Sigmoid colon (tissue), 4 donors: Measurements from ENCODE around the gene DIAPH2.

Experiments
- EP300 ChIP-seq, 4 donors: sonication (generic); formaldehyde crosslinking; IDR thresholded peaks; one replicate each; pipeline ENCODE4 v1.6.1; 2017; ENCODE audit warnings: antibody characterized with exemption in 4 of 4
- POLR2A ChIP-seq, 2 donors: fragments of 450-650 bp; IDR thresholded peaks; one replicate each; pipeline ENCODE4 v1.6.1; 2016; ENCODE audit warnings: antibody characterized with exemption in 2 of 2, mild to moderate bottlenecking in 2 of 2, moderate library complexity in 2 of 2
- POLR2AphosphoS5 ChIP-seq, 4 donors: sonication (generic); formaldehyde crosslinking; IDR thresholded peaks; one replicate each; pipeline ENCODE4 v1.6.1; 2017; ENCODE audit warnings: antibody characterized with exemption in 4 of 4
- TF ChIP-seq, protein P1 (sequence below), 4 experiments: fragments of 450-650 bp in 3 of 4; fragments of 200-600 bp in 1 of 4; IDR thresholded peaks; one replicate each; pipeline ENCODE4 v1.5.1; 2016 to 2019; ENCODE audit warnings: antibody characterized with exemption in 4 of 4, mild to moderate bottlenecking in 3 of 4, moderate library complexity in 2 of 4

DNA sequence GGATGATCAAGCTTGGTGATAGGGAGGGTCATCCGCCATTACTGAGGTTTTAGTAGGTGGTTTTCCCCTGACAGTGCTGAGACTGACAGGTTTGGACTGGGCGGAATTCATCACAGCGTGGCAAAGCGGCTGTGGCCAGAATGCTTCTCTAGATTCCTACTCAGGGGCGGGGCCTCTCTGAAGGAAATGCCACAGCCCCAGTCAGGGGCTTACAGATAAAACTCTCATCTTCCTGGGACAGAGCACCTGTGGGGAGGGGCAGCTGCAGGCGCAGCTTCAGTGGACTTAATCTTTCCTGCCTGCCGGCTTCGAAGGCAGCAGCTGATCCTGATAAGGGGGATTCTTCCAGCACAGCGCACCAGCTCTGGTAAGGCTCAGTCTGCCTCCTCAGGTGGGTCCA, 515.8 kb downstream of the DIAPH2 start:
- TF ChIP-seq POLR2A (IDR thresholded peaks at IDR 0.05) (no peak), EP300 (IDR thresholded peaks at IDR 0.05) (no peak), POLR2AphosphoS5 (IDR thresholded peaks at IDR 0.05) (no peak)
- TF ChIP-seq, protein P1, sequence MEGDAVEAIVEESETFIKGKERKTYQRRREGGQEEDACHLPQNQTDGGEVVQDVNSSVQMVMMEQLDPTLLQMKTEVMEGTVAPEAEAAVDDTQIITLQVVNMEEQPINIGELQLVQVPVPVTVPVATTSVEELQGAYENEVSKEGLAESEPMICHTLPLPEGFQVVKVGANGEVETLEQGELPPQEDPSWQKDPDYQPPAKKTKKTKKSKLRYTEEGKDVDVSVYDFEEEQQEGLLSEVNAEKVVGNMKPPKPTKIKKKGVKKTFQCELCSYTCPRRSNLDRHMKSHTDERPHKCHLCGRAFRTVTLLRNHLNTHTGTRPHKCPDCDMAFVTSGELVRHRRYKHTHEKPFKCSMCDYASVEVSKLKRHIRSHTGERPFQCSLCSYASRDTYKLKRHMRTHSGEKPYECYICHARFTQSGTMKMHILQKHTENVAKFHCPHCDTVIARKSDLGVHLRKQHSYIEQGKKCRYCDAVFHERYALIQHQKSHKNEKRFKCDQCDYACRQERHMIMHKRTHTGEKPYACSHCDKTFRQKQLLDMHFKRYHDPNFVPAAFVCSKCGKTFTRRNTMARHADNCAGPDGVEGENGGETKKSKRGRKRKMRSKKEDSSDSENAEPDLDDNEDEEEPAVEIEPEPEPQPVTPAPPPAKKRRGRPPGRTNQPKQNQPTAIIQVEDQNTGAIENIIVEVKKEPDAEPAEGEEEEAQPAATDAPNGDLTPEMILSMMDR (IDR thresholded peaks at IDR 0.05): no peak
